B cell (primary cell): ENCODE measurements around the gene SLC22A17.

Source experiments
- EZH2 ChIP-seq: IDR thresholded peaks from 2 replicates; pipeline ENCODE4 v1.6.1; 2012; ENCODE audit warnings: borderline replicate concordance, low read depth, mild to moderate bottlenecking, moderate library complexity, low read length; ENCODE audit not compliant: insufficient read depth, poor library complexity, severe bottlenecking
- TF ChIP-seq, protein P1 (sequence below): fragments of 200-600 bp; IDR thresholded peaks from one replicate; pipeline ENCODE4 v1.8.0; 2022; ENCODE audit warnings: antibody characterized with exemption, mild to moderate bottlenecking

DNA sequence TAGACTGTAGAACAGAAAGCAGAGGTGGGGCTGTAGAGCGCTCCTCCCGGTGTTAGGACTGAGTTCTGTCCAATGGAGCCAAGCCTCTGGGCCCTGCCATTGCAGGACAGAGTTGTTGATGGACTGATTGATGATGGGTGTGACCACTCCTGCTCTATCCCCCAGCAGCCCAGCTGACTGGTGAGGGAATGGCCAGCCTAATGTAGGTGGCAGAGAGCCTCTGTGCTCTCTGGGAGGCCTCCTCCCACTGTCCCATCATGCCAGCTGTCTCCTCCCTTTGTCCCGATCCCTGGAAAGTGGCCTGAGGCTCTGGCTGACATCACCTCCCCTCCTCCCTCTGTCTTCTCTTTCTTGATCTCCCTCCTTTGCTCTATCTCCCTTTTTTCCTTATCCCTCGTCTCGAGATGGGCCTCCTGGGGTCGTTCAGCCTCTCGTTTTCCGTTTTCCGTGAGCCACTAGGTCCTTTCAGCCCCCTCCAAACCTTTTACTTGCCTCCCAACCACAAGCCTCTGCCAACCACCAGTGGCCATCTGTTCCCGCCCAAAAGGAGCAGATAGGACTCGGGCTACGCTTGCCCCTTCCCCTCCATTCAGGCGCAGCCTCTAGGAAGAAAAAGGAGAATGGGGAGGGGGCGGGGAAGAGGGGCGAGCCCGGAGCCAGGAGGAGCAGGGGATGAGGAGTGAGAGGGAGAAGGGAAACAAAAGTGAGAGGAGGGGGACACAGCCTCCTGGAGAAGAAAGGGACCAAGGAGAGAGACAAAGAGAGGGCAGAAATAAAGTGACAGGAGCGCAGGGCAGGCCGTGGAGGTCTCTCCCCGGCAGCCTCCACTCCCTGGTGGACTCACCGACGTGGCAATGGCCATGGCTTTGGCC lies 11.7 kb upstream of the SLC22A17 start:
- TF ChIP-seq, protein P1, sequence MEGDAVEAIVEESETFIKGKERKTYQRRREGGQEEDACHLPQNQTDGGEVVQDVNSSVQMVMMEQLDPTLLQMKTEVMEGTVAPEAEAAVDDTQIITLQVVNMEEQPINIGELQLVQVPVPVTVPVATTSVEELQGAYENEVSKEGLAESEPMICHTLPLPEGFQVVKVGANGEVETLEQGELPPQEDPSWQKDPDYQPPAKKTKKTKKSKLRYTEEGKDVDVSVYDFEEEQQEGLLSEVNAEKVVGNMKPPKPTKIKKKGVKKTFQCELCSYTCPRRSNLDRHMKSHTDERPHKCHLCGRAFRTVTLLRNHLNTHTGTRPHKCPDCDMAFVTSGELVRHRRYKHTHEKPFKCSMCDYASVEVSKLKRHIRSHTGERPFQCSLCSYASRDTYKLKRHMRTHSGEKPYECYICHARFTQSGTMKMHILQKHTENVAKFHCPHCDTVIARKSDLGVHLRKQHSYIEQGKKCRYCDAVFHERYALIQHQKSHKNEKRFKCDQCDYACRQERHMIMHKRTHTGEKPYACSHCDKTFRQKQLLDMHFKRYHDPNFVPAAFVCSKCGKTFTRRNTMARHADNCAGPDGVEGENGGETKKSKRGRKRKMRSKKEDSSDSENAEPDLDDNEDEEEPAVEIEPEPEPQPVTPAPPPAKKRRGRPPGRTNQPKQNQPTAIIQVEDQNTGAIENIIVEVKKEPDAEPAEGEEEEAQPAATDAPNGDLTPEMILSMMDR: no peak
- no peak for TF ChIP-seq EZH2
